HepG2 (cell line): Measurements from ENCODE around the gene DNAAF1. TPM values are rescaled to one million over a fixed set of nuclear protein-coding genes. Genes with fewer than 3 reads are reported as not detected.

ENCODE experiments used
- ATAC-seq: fragments of 200-7000 bp; cut with Tn5 transposase; 3 replicates; pipeline ENCODE4 v1.9.1; 2020; ENCODE audit warnings: mild to moderate bottlenecking, moderate library complexity
- BruUV-seq: library from RNA; stranded (reverse); fragments of 400-500 nt; replicated peaks from 2 replicates; lab custom pipeline; 2021; lab: Mats Ljungman, UMichigan
- CTCF ChIA-PET: fragments of 300-600 bp; formaldehyde crosslinking; extraction: SDS; loops from one replicate; lab custom pipeline; 2021; ENCODE audit warnings: low total read pairs, inconsistent platforms, low intra/inter-chr PET ratio; lab: Yijun Ruan, JAX
- POLR2A ChIA-PET: fragments of 350-600 bp; sonication (Branson Sonifier 250); formaldehyde crosslinking; loops from one replicate; lab custom pipeline; 2020; ENCODE audit warnings: antibody characterized with exemption, inconsistent platforms; lab: Yijun Ruan, JAX
- DNase-seq: peaks from one replicate; pipeline ENCODE4 v3.0.0-alpha.2; 2015; ENCODE audit warnings: low spot score
- FAIRE-seq: peaks from 3 replicates; lab custom pipeline; 2011; peaks lifted over from hg19 to GRCh38; lab: Jason Lieb, UNC
- H2AFZ ChIP-seq: one replicate; pipeline ENCODE4 v1.6.1; 2011; ENCODE audit warnings: low read length, inconsistent platforms
- H3K27ac ChIP-seq: fragments of 300-600 bp; 3 replicates; pipeline ENCODE4 v1.8.0; 2011; ENCODE audit warnings: mixed run types, mild to moderate bottlenecking, mixed read lengths, low read length, inconsistent platforms; ENCODE audit not compliant: insufficient read depth; ENCODE audit errors: extremely low read length
- H3K27me3 ChIP-seq, 2 experiments: fragments of 200-600 bp in 1 of 2; 2 replicates in 1 of 2; 3 replicates in 1 of 2; pipeline versions ENCODE4 v1.6.0 to v1.8.0; 2011; ENCODE audit warnings: low read length in 2 of 2, mild to moderate bottlenecking in 2 of 2, moderate library complexity in 2 of 2, inconsistent platforms in 1 of 2; ENCODE audit not compliant: insufficient read depth in 2 of 2, control insufficient read depth in 1 of 2
- H3K36me3 ChIP-seq, 2 experiments: fragments of 200-600 bp in 1 of 2; replicated peaks in 1 of 2; 2 replicates in 1 of 2; 3 replicates in 1 of 2; pipeline versions ENCODE4 v1.5.1 to v1.8.0; 2011; ENCODE audit warnings: low read length in 2 of 2, inconsistent platforms in 1 of 2; ENCODE audit not compliant: insufficient read depth in 2 of 2, control insufficient read depth in 1 of 2
- H3K4me1 ChIP-seq: 2 replicates; pipeline ENCODE4 v1.5.1; 2012; ENCODE audit warnings: low read length, inconsistent platforms; ENCODE audit not compliant: insufficient read depth
- H3K4me2 ChIP-seq: 2 replicates; pipeline ENCODE4 v1.6.0; 2011; ENCODE audit warnings: low read depth, low read length, inconsistent platforms
- H3K4me3 ChIP-seq, 3 experiments: fragments of 200-600 bp in 1 of 3; sonication (generic), shearing (Covaris generic) in 1 of 3; replicated peaks in 1 of 3; 2 replicates each; pipeline ENCODE4 v1.5.1; 2011 to 2016; ENCODE audit warnings: low read length in 3 of 3, inconsistent platforms in 2 of 3, low read depth in 2 of 3, mild to moderate bottlenecking in 2 of 3, control low read depth in 1 of 3, mixed read lengths in 1 of 3; ENCODE audit not compliant: insufficient read depth in 1 of 3
- H3K79me2 ChIP-seq: one replicate; pipeline ENCODE4 v1.6.1; 2011; ENCODE audit warnings: low read length, inconsistent platforms; ENCODE audit not compliant: insufficient read depth
- H3K9ac ChIP-seq: 2 replicates; pipeline ENCODE4 v1.6.0; 2011; ENCODE audit warnings: mild to moderate bottlenecking, low read depth, low read length, inconsistent platforms; ENCODE audit not compliant: insufficient read depth
- H3K9me3 ChIP-seq: 2 replicates; pipeline ENCODE4 v1.5.1; 2012; ENCODE audit warnings: mild to moderate bottlenecking, low read length
- H4K20me1 ChIP-seq: 2 replicates; pipeline ENCODE4 v1.6.0; 2011; ENCODE audit warnings: inconsistent platforms, mild to moderate bottlenecking, low read length, moderate library complexity; ENCODE audit not compliant: insufficient read depth
- ESRRA ChIP-seq: sonication (generic); formaldehyde crosslinking; IDR thresholded peaks from 2 replicates; pipeline ENCODE4 v1.5.1; 2020; ENCODE audit warnings: mild to moderate bottlenecking, low read depth, missing genetic modification reagents
- FIP1L1 ChIP-seq: fragments of 200-400 bp; formaldehyde crosslinking; IDR thresholded peaks from 2 replicates; pipeline ENCODE4 v1.6.1; 2018; ENCODE audit warnings: low read depth, mild to moderate bottlenecking, low read length, moderate library complexity, borderline replicate concordance; ENCODE audit not compliant: insufficient read depth
- GATAD1 ChIP-seq: IDR thresholded peaks from 2 replicates; pipeline ENCODE4 v1.6.1; 2016; ENCODE audit warnings: missing genetic modification reagents, missing compliant biosample characterization
- HMG20B ChIP-seq: conservative IDR thresholded peaks from 2 replicates; pipeline ENCODE4 v1.6.1; 2016; ENCODE audit warnings: missing genetic modification reagents, missing compliant biosample characterization
- IRF9 ChIP-seq: sonication (generic); formaldehyde crosslinking; IDR thresholded peaks from 2 replicates; pipeline ENCODE4 v1.8.0; 2022; ENCODE audit warnings: missing genetic modification reagents, mild to moderate bottlenecking, borderline replicate concordance
- KLF12 ChIP-seq: sonication (generic); formaldehyde crosslinking; IDR thresholded peaks from 2 replicates; pipeline ENCODE4 v1.4.0; 2020; ENCODE audit warnings: missing genetic modification reagents, borderline replicate concordance
- SIN3B ChIP-seq: fragments of 150-350 bp; IDR thresholded peaks from 2 replicates; pipeline ENCODE4 v1.6.1; 2014; ENCODE audit warnings: low read length
- SMYD3 ChIP-seq: sonication (generic); formaldehyde crosslinking; IDR thresholded peaks from 2 replicates; pipeline ENCODE4 v1.8.1; 2023; ENCODE audit warnings: mild to moderate bottlenecking, missing genetic modification reagents
- ZFX ChIP-seq: sonication (generic); formaldehyde crosslinking; IDR thresholded peaks from 2 replicates; pipeline ENCODE4 v1.4.0; 2020; ENCODE audit warnings: mild to moderate bottlenecking, low read depth, missing genetic modification reagents, moderate library complexity
- ZUFSP ChIP-seq: sonication (generic); formaldehyde crosslinking; IDR thresholded peaks from 2 replicates; pipeline ENCODE4 v1.9.0; 2021; ENCODE audit warnings: missing genetic modification reagents, mild to moderate bottlenecking, borderline replicate concordance
- WGBS: methylation state at CpG from one replicate; pipeline ENCODE4 v1.1.6; 2017; ENCODE audit warnings: low lambda C conversion rate; 5-methylcytosine and 5-hydroxymethylcytosine counted together
- in situ Hi-C: cut with HindIII; loops from 2 replicates; pipeline ENCODE4 v1.10.0; 2017; ENCODE audit warnings: low pct_unique_long_range_greater_than_20kb; ENCODE audit not compliant: extremely low pct_ligation_motif_present
- intact Hi-C: fragments of 100-400 bp; cut with micrococcal nuclease; formaldehyde crosslinking; loops from one replicate; pipeline ENCODE4 v1.10.0; 2022; ENCODE audit not compliant: unreplicated experiment
- polyA plus RNA-seq, 8 experiments: library from polyadenylated mRNA; depleted of rRNA in 3 of 8; stranded (reverse) in 7 of 8; unstranded in 1 of 8; fragments of >200 nt; fragmentation: Illumina TruSeq in 4 of 8; extraction: Trizol in 4 of 8; gene quantifications; 2 replicates each; pipeline versions ENCODE4 v1.2.1 to v1.2.3, GENCODE V29; 2011 to 2016; ENCODE audit warnings: low read depth in 4 of 8, missing spikeins in 1 of 8, mixed read lengths in 1 of 8; ENCODE audit not compliant: insufficient read depth in 1 of 8
- total RNA-seq, 5 experiments: library from RNA; depleted of rRNA; stranded (reverse); fragments of >200 nt; fragmentation: Illumina TruSeq; extraction: Trizol; gene quantifications; 2 replicates each; pipeline ENCODE4 v1.2.3, GENCODE V29; 2016; ENCODE audit warnings: low read depth in 1 of 5

The DNAAF1 gene
- total and polyA plus RNA-seq, 2 of the 13 experiments (the other 11 are each of a cell fraction or from before 2014, with no cell fraction given) = 0.04 TPM; not detected in 1

GRCh38 chr16:84196727-84197394 lies 51.8 kb downstream of the DNAAF1 start (continued):
- TF ChIP-seq FIP1L1 (no peak), SMYD3 (CRISPR knock-in tag) (no peak), HMG20B (no peak), ZFX (CRISPR knock-in tag) (no peak), ESRRA (CRISPR knock-in tag) (no peak)

DNA sequence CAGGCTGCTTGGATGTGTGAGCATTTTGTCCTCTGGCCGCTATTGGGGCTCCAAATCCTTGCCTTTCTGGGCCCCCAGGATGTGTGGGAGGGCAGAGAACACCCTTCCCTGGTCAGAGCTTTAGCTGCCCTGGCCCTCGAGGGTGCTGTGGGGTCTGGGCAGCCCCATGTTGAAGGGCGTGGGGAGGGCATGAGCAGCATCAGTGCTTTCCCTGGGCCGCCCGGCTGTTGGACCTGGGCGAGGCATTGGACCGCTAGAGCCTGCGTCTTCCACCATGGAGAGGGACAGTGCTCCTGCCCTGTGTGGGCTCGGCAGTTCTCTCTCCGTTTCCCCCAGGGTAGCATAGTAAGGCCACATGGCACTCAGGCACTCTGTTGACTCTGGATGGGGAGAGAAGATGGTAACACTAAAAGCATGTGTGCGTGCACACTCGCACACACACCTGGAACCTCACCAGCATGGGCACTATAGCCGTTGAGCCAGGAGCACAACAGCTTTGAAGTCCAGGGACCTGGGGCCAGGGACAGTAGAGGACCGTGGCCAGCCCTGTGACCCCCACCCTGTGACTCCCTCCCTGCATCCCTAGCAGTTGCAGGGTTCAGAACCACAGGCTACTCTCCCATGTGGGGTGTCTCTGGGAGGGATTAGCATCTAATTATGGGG lies 52.5 kb downstream of the DNAAF1 start:
- DNase-seq (no peak), ATAC-seq (peak; percentile 8; the same call in 2 of the 3 replicates), FAIRE-seq (no peak)
- no peaks in the 10 kb centered on the region for H3K4me1 ChIP-seq
- ChIA-PET POLR2A (no interaction called here), CTCF (no interaction called here)
- H3K9me3 ChIP-seq = no peaks in the 10 kb centered on the region
- no peak overlapping the region for H3K9ac ChIP-seq
- no peak overlapping the region for H3K4me3 ChIP-seq
- H3K27me3 ChIP-seq = peaks cover 25 to 81% of the 10 kb centered on the region in 2 experiments; a peak in 4 of 5 replicates
- TF ChIP-seq SIN3B = no peak
- no peak for TF ChIP-seq KLF12 (CRISPR knock-in tag)
- no peak for TF ChIP-seq IRF9 (CRISPR knock-in tag)
- TF ChIP-seq ZUFSP = no peak
- no peak for TF ChIP-seq GATAD1 (CRISPR knock-in tag)
- 63% methylated on average over 8 of the region's 14 CpGs for WGBS
- H3K36me3 ChIP-seq = no peaks in the 10 kb centered on the region
- H3K79me2 ChIP-seq = no peaks in the 10 kb centered on the region
- BruUV-seq = no TSS peak
- in situ Hi-C loops = loop anchor here (25.0 kb wide), 1 partner anchor 235 kb away; the partner anchor contains the start of genes NECAB2 and OSGIN1
- H2AFZ ChIP-seq = no peak overlapping the region
- H4K20me1 ChIP-seq = no peaks in the 10 kb centered on the region
- intact Hi-C loops = loop anchor here (5.0 kb wide), 1 partner anchor 535 kb away; no protein-coding TSS in a partner anchor
- no peak overlapping the region for H3K27ac ChIP-seq
- no peak overlapping the region for H3K4me2 ChIP-seq
